CD4-positive, CD25-positive, alpha-beta regulatory T cell (primary cell): Measurements from ENCODE around the gene MMP21. TPM values are rescaled to one million over a fixed set of nuclear protein-coding genes. Genes with fewer than 3 reads are reported as not detected.

Source experiments
- ATAC-seq, 2 donors: fragments of 150-1000 bp; cut with Tn5 transposase; one replicate each; pipeline ENCODE4 v1.10.0; 2021; ENCODE audit warnings: low read depth in 2 of 2, moderate number of reproducible peaks in 2 of 2, moderate library complexity in 1 of 2
- DNase-seq, 3 donors: peaks; one replicate each; pipeline versions ENCODE4 v3.0.0 to v3.0.0-alpha.2; 2012 to 2022; ENCODE audit warnings: mixed read lengths in 1 of 3
- H3K27ac ChIP-seq: one replicate; pipeline ENCODE4 v1.7.0; 2013; ENCODE audit warnings: mild to moderate bottlenecking, low read length; ENCODE audit not compliant: insufficient read depth, poor library complexity, severe bottlenecking
- H3K27me3 ChIP-seq: one replicate; pipeline ENCODE4 v1.7.0; 2013; ENCODE audit warnings: low read length; ENCODE audit not compliant: control insufficient read depth, insufficient read depth
- H3K36me3 ChIP-seq: one replicate; pipeline ENCODE4 v1.7.0; 2013; ENCODE audit warnings: mild to moderate bottlenecking, low read length, moderate library complexity; ENCODE audit not compliant: control insufficient read depth, insufficient read depth
- H3K4me1 ChIP-seq: 2 replicates; pipeline ENCODE4 v1.7.0; 2013; ENCODE audit warnings: mild to moderate bottlenecking, low read length; ENCODE audit not compliant: insufficient read depth, control insufficient read depth, poor library complexity, severe bottlenecking
- H3K4me3 ChIP-seq: one replicate; pipeline ENCODE4 v1.7.0; 2013; ENCODE audit warnings: low read depth, mild to moderate bottlenecking, low read length, moderate library complexity
- H3K9me3 ChIP-seq, 2 experiments: 1 replicate in 1 of 2; 2 replicates in 1 of 2; pipeline ENCODE4 v1.7.0; 2013; ENCODE audit warnings: low read length in 2 of 2, mild to moderate bottlenecking in 1 of 2, moderate library complexity in 1 of 2; ENCODE audit not compliant: control insufficient read depth in 2 of 2
- H3K27ac Mint-ChIP-seq, 3 donors: one replicate each; pipeline ENCODE4 v1.8.0; 2020 to 2022; ENCODE audit warnings: mild to moderate bottlenecking in 3 of 3, mixed read lengths in 3 of 3, moderate library complexity in 2 of 3
- H3K27me3 Mint-ChIP-seq: one replicate; pipeline ENCODE4 v1.8.0; 2022; ENCODE audit warnings: mild to moderate bottlenecking, mixed read lengths
- H3K36me3 Mint-ChIP-seq: one replicate; pipeline ENCODE4 v1.8.0; 2020; ENCODE audit warnings: mixed read lengths
- H3K4me1 Mint-ChIP-seq, 4 donors: one replicate each; pipeline ENCODE4 v1.8.0; 2020 to 2022; ENCODE audit warnings: mixed read lengths in 4 of 4, mild to moderate bottlenecking in 1 of 4
- H3K4me3 Mint-ChIP-seq, 4 donors: one replicate each; pipeline ENCODE4 v1.8.0; 2020 to 2022; ENCODE audit warnings: mild to moderate bottlenecking in 4 of 4, mixed read lengths in 4 of 4, moderate library complexity in 3 of 4
- H3K9me3 Mint-ChIP-seq, 7 donors: one replicate each; pipeline ENCODE4 v1.8.0; 2020 to 2022; ENCODE audit warnings: mixed read lengths in 7 of 7, mild to moderate bottlenecking in 3 of 7, moderate library complexity in 2 of 7
- polyA plus RNA-seq, 4 donors: library from polyadenylated mRNA; unstranded; fragments of 300-500 nt; fragmentation: Illumina TruSeq; gene quantifications; one replicate each; pipeline ENCODE4 v1.2.3, GENCODE V29; 2021
- total RNA-seq: library from RNA; stranded (reverse); gene quantifications from one replicate; pipeline ENCODE4 v1.2.3, GENCODE V29; 2022

The MMP21 gene
- total and polyA plus RNA-seq, 5 donors from 2014 or later, result 0.14 to 0.59 TPM; not detected in 3

GRCh38 chr10:125719173-125720001, 56.2 kb downstream of the MMP21 start, which contains the start of gene EDRF1:
TSS of gene EDRF1 (plus strand) at chr10:125719709. CDS start at chr10:125719808, 99 bp downstream.
- ATAC-seq, result peak; percentile 92 to 94
- Histone ChIP-seq H3K4me1 (peaks cover 28% of the 10 kb centered on the region), H3K9me3 (no peaks in the 10 kb centered on the region), H3K27me3 (no peaks in the 10 kb centered on the region), H3K36me3 (peaks cover 35% of the 10 kb centered on the region), H3K4me3 (peak within 1 kb of the TSS; percentile 96), H3K27ac (peak within 1 kb of the TSS; percentile 94)
- Mint-ChIP-seq H3K36me3 (peaks cover 14% of the 10 kb centered on the region), H3K27me3 (no peaks in the 10 kb centered on the region), H3K4me1 (peaks cover 9 to 38% (median 30%) of the 10 kb centered on the region in 4 donors), H3K9me3 (peaks cover 0 to 3% (median 0%) of the 10 kb centered on the region in 7 donors), H3K27ac (peak within 1 kb of the TSS; percentile 94 to 99 (median 95)), H3K4me3 (peak within 1 kb of the TSS; percentile 97 to 99 (median 98))
- DNase-seq, result peak; percentile 99 to 100 (median 99)

Other genes starting within 250 kb of the MMP21 start
- gene TEX36, start 92.7 kb downstream of the MMP21 start, total RNA-seq, result not detected
- not detected for gene TEX36, start 92.7 kb downstream of the MMP21 start, polyA plus RNA-seq
- gene EDRF1, start 56.1 kb downstream of the MMP21 start, total RNA-seq, result 52.3 TPM
- gene EDRF1, start 56.1 kb downstream of the MMP21 start, polyA plus RNA-seq, result 10 to 100 TPM; 12.8 to 16.3 (median 13.3) TPM
- gene UROS, start 47.4 kb upstream of the MMP21 start, total RNA-seq, result 22.3 TPM
- 10 to 100 TPM; 57.4 to 72.6 (median 64.6) TPM for gene UROS, start 47.4 kb upstream of the MMP21 start, polyA plus RNA-seq
- gene BCCIP, start 47.7 kb upstream of the MMP21 start, total RNA-seq, result 34.0 TPM
- gene BCCIP, start 47.7 kb upstream of the MMP21 start, polyA plus RNA-seq, result 10 to 100 TPM; 75.8 to 89.9 (median 79.7) TPM
- gene DHX32, start 105.5 kb upstream of the MMP21 start, total RNA-seq, result 1.8 TPM
- gene DHX32, start 105.5 kb upstream of the MMP21 start, polyA plus RNA-seq, result 10 to 100 TPM in 3 of 4 donors, 1 to 10 TPM in 1; 8.3 to 13.5 (median 10.9) TPM
- gene FANK1, start 120.7 kb upstream of the MMP21 start, total RNA-seq, result 31.3 TPM
- gene FANK1, start 120.7 kb upstream of the MMP21 start, polyA plus RNA-seq, result 10 to 100 TPM; 21.1 to 54.5 (median 44.0) TPM